ENCODE results near the gene NFASC.

- TF ChIP-seq CTCF (IDR thresholded peaks at IDR 0.05) (no peak), CREM (CRISPR knock-in tag; IDR thresholded peaks at IDR 0.05) (no peak), SP1 (CRISPR knock-in tag; conservative IDR thresholded peaks at IDR 0.05) (no peak), GRHL2 (CRISPR knock-in tag; IDR thresholded peaks at IDR 0.05; ENCODE audit: insufficient replicate concordance, severe bottlenecking) (no peak), MLX (CRISPR knock-in tag; IDR thresholded peaks at IDR 0.05) (no peak), ZBTB43 (CRISPR knock-in tag; IDR thresholded peaks at IDR 0.05) (no peak), GABPB1 (CRISPR knock-in tag; IDR thresholded peaks at IDR 0.05) (no peak), NFYB (CRISPR knock-in tag; conservative IDR thresholded peaks at IDR 0.05; ENCODE audit: low read depth) (no peak), ZNF232 (CRISPR knock-in tag; IDR thresholded peaks at IDR 0.05) (no peak), CREB1 (CRISPR knock-in tag; IDR thresholded peaks at IDR 0.05) (no peak), ETV6 (CRISPR knock-in tag; IDR thresholded peaks at IDR 0.05) (no peak), ESRRA (CRISPR knock-in tag; IDR thresholded peaks at IDR 0.05; ENCODE audit: borderline replicate concordance) (no peak)
These were observed 139.0 kb downstream of the NFASC start for GRCh38 chr1:205009670-205010069.

Data from WTC11 (cell line).